HG03064 (cell line): ENCODE results near the gene IL3.

Experiments
- ATAC-seq: cut with Tn5 transposase; IDR thresholded peaks from one replicate; pipeline ENCODE4 v1.9.1; 2021; ENCODE audit warnings: low read depth; ENCODE audit not compliant: unreplicated experiment

IL3 gene

GRCh38 chr5:132025403-132025971 is 35.0 kb upstream of the IL3 start:
- no peak for ATAC-seq

- ATAC-seq: no peak
Observed at GRCh38 chr5:132026516-132027008, 33.9 kb upstream of the IL3 start.

- no peak for ATAC-seq
Observed at GRCh38 chr5:132027027-132027426, 33.4 kb upstream of the IL3 start.

GRCh38 chr5:132029609-132030330 is 30.7 kb upstream of the IL3 start:
- no peak for ATAC-seq

GRCh38 chr5:132030610-132031009 is 29.8 kb upstream of the IL3 start:
- no peak for ATAC-seq

- ATAC-seq: no peak
Observed at GRCh38 chr5:132032196-132032595, 28.3 kb upstream of the IL3 start.

GRCh38 chr5:132033122-132033521 is 27.3 kb upstream of the IL3 start:
- no peak for ATAC-seq

GRCh38 chr5:132037353-132037752 is 23.1 kb upstream of the IL3 start:
- no peak for ATAC-seq

GRCh38 chr5:132044207-132044606 is 16.2 kb upstream of the IL3 start:
- no peak for ATAC-seq

GRCh38 chr5:132046880-132047299 is 13.6 kb upstream of the IL3 start:
- no peak for ATAC-seq

GRCh38 chr5:132049093-132049492 is 11.4 kb upstream of the IL3 start:
- ATAC-seq: no peak

- ATAC-seq: no peak
Observed at GRCh38 chr5:132049559-132049958, 10.9 kb upstream of the IL3 start.

- no peak for ATAC-seq
Observed at GRCh38 chr5:132050136-132050535, 10.3 kb upstream of the IL3 start.

GRCh38 chr5:132050661-132051552 is 9.5 kb upstream of the IL3 start:
- ATAC-seq: no peak

- ATAC-seq: no peak
Observed at GRCh38 chr5:132052520-132052919, 7.9 kb upstream of the IL3 start.

- ATAC-seq: no peak
Observed at GRCh38 chr5:132053483-132053882, 7.0 kb upstream of the IL3 start.

- no peak for ATAC-seq
Observed at GRCh38 chr5:132054031-132054696, 6.3 kb upstream of the IL3 start.

GRCh38 chr5:132054697-132055440 is 5.6 kb upstream of the IL3 start:
- no peak for ATAC-seq

- ATAC-seq: no peak
Observed at GRCh38 chr5:132055441-132055807, 5.0 kb upstream of the IL3 start.
